M059J (cell line): ENCODE measurements around the gene NR1D1. TPM values are rescaled to one million over a fixed set of nuclear protein-coding genes. Genes with fewer than 3 reads are reported as not detected.
A peak's percentile ranks its signal among the peaks of the same experiment; 100 is the strongest.

Experiments
- DNase-seq: peaks from one replicate; pipeline ENCODE4 v3.0.0-alpha.2; 2012; ENCODE audit warnings: low read depth
- total RNA-seq: library from RNA; depleted of rRNA; stranded (reverse); fragments of >200 nt; shearing (Covaris generic); gene quantifications from 2 replicates; pipeline ENCODE4 v1.2.3, GENCODE V29; 2014

Gene NR1D1
- total RNA-seq, 1 experiment from 2014 or later = 5.7 TPM

- no peak for DNase-seq
Measured at GRCh38 chr17:40097087-40097486, 3.3 kb downstream of the NR1D1 start.

DNA sequence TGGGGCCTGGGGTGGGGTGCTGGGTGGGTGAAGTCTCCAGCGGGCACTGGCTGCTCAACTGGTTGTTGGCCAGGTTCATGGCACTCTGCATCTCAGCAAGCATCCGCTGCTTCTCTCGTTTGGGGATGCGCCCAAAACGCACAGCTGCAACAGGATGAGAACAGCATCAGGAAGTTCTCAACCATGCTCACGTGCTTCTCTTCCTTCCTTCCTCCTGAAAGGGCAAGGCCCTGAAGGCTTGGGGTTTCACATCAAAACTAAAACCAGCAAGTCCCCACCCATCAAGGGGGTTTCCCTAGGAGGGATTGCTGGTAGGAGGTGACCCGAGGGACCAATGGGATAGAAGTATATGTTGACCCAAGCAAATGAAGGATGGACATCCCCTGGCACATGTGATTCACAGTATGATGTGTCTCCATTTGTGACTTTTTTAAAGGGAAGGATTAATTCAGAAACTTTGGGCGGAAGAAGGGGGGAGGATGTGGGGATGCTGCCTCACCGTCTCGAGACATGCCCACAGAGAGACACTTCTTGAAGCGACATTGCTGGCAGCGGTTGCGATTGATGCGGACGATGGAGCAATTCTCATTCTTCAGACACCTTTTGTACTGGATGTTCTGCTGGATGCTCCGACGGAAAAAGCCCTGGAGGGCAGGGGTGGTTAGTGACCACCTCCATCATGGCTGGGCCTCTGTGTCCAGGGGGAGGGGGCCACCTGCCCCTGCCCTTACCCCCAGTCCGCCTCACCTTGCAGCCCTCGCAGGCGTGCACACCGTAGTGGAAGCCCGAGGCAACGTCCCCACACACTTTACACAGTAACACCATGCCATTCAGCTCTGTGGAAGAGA lies 4.2 kb downstream of the NR1D1 start:
- no peak for DNase-seq

DNA sequence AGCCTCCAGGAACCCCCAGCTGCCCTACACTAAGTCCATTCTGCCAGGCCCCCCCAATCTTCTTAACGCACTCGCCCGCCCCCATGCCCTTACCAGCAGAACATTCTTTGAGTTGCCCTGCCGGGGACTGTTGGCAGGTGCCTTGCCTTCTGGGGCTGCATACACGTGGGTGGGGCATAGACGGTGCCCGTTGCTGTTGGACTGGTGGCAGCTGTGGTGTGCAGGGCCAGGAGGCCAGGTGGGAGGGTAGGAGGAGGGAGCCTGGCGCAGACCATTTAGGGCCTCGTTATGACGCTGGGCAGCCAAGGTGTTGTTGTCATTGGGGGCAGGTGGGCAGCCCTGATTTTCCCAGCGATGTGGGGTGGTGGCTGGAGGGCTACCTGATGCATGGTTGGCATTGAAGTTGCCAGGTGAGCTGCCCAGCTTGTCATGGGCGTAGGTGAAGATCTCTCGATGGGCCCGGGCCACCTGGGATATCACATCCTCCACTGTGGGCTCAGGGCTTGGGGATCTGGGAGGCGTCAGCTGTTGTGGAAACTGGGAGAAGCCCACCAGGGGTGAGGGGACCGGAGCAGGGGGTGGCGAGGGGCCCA lies 4.9 kb downstream of the NR1D1 start:
- no peak for DNase-seq

DNA sequence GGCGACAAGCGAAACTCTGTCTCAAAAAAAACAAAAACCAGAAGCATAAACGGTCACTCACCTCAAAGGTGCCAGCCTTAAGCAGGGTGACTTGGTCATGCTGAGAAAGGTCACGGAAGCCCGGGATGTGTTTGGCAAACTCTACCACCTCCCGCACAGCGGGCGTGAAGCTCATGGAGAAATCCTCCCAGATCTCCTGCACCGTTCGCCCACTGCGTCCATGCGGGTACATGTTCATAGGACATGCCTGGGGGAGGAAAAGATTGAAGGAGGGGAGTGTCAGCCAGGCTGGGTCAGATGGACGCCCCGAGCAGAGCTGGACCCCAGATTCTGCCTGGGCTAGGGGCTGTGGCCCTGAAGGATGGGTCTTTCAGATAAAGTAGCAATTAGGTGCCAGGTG lies 5.5 kb downstream of the NR1D1 start:
- no peak for DNase-seq

- DNase-seq = no peak
Measured at GRCh38 chr17:40093580-40094201, 6.7 kb downstream of the NR1D1 start.

DNA sequence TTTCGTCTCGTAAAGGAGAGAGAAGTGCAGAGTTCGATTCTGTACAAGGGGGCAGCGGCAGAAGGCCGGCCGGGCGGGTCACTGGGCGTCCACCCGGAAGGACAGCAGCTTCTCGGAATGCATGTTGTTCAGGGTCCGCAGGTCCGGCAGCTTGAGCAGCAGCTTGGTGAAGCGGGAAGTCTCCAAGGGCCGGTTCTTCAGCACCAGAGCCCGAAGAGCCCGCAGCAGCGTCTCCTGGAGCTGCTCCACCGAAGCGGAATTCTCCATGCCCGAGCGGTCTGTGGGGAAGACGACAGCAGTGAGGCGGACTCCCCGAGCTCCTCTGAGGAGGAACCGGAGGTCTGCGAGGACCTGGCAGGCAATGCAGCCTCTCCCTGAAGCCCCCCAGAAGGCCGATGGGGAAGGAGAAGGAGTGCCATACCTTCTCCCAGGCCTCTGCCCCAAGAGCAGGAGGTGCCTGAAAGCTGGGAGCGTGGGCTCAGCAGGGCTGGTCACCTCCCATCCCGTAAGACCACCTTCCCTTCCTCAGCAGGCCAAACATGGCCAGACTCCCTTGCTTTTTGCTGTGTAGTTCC lies 7.3 kb downstream of the NR1D1 start:
- DNase-seq = no peak

DNA sequence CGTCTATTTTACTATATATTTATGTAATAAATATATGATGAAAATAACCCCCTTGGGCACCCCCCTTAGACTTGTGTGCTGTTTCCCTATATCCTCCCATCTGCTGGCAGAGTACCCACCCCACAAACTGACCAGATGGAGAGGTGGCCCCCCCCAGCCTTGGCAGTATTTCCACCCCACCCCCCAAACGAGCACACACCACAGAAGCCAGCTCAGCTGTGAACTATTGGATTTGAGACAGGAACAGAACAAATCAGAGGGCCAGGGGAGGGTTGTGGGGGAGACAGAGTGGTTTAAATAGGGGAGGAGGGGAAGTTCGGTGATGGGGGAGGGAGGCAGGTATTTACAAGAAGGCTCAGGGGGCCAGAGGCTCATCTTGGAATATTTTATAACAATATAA lies 7.8 kb downstream of the NR1D1 start:
- DNase-seq = no peak

DNA sequence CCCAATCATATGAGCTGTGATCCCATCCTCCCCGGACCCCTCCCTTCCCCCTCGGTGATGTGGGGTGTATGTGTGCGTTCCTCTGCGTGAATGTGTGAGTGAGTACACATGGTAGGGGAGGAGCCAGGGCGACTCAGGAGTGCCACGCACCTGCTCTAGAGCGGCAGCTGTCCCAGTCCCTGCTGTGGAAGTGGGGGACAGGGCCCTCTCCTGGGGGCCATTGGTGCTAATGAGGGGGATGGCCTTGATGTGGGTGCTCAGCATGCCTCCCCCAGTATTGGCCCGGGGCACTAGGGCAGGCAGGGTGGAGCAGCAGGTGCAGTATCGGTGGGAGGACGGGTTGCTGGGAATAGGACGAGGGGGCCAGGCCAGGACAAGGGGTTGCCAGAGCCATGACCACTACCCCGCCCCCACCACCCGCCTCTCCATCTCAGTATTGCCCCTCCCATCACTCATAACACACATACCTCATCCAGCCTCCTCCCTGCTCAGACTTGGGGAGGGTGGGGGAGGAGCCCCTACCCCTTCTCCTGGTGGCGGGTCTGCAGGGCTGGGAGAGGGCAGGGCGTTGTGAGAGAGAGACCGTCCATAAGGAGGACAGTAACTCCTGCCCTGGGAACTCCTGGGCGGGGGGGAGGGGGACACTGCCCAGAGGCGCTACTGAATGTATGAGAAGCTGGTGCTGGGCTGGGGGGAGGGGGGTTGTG lies 8.5 kb downstream of the NR1D1 start:
- peak; percentile 31 for DNase-seq

GRCh38 chr17:40090237-40091119 lies 9.9 kb downstream of the NR1D1 start:
- no peak for DNase-seq

- DNase-seq = no peak
Measured at GRCh38 chr17:40089077-40089895, 11.1 kb downstream of the NR1D1 start.

DNA sequence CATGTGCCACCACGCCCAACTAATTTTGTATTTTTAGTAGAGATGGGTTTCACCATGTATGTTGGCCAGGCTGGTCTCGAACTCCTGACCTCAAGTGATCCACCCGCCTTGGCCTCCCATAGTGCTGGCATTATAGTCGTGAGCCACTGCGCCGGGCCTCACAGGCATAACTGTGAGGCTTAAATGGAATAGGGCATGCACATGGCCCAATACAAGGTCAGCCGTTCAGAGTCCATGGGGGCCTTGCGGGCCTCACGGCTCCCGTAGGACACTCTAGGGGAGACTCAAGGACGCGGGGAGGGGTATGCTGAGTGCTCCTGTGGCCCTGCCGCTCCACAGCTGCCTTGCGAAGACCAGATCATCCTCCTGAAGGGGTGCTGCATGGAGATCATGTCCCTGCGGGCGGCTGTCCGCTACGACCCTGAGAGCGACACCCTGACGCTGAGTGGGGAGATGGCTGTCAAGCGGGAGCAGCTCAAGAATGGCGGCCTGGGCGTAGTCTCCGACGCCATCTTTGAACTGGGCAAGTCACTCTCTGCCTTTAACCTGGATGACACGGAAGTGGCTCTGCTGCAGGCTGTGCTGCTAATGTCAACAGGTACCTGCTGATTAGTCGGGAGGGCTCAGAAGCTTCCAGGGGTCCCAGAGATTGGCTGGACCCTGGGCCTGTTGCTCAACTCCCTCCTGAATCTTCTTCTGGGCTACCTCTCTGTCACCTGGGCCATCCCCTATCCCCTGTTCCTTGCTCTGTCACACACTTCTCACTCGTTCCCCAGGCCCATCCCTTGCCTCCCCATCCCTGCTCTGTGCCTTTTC lies 12.3 kb downstream of the NR1D1 start:
- DNase-seq = no peak

DNA sequence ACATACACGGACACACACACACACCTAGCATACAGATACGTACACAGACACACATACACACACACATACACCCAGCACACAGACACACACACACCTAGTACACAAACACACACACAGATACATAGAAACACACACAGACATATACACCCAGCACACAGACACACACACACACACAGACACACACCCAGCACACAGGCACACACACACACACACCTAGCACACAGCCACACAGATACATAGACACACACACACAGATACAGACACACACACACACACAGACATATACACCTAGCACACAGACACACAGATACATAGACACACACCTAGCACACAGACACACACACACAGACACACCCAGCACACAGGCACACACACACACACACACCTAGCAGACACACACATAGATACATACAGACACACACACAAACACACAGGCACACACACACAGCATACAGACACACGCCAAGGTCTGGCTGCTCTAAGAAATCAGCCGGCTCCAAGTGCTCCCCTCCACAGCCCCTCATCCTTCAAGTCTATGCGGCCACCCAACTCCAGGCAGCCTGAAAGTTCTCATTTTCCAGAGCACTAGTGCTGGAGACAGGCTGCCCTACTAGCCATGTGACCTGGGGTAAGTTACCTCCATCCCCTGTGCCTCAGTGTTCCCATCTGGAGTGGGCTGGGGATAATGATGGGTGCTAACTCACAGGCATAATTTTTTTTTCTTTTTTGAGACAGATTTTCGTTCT lies 13.2 kb downstream of the NR1D1 start:
- no peak for DNase-seq

DNA sequence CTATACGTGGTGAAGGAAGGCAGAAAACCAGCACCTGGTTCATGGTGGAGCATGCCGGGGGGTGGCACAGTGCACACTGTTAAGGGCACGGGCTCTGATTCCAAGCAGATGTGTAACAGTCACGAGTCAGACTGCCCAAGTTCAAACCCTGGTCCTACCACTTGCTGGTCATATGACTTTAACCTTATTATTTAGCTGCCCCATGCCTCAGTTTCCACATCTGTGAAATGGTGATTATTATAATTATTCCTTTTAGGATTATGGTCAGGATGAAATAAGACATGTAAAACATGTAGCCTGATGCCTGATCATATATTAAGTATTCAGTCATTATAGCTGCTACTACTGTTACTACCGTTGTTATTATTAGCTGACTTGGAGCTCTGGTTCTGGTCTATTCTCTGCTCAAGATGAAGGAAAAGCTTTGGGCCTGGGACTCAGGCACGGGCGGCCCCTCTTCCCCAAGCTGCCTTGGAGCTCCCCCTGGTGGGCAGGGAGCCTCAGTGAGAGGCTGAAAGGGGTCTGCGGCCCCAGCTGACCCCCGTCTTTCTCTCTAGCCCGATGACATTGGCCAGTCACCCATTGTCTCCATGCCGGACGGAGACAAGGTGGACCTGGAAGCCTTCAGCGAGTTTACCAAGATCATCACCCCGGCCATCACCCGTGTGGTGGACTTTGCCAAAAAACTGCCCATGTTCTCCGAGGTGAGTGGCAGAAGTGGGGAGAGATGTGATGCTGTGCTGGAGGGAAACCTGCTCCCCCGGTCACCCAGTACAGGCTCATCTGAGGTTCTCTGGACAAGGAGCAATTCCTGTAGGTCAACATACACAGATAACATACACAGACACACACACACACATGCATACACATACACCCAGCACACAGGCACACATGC lies 14.0 kb downstream of the NR1D1 start:
- DNase-seq = peak; percentile 37

DNA sequence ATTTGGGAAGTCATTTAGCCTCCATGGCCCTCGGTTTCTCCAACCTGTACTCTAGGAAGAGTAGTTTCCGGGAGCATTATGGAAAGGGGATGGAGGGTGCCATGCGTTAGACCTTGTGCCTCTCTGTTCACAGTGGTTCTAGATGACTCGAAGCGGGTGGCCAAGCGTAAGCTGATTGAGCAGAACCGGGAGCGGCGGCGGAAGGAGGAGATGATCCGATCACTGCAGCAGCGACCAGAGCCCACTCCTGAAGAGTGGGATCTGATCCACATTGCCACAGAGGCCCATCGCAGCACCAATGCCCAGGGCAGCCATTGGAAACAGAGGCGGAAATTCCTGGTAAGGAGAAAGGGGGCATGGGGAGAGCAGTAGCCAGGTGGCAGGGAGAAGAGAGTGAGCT lies 15.9 kb downstream of the NR1D1 start:
- no peak for DNase-seq

DNA sequence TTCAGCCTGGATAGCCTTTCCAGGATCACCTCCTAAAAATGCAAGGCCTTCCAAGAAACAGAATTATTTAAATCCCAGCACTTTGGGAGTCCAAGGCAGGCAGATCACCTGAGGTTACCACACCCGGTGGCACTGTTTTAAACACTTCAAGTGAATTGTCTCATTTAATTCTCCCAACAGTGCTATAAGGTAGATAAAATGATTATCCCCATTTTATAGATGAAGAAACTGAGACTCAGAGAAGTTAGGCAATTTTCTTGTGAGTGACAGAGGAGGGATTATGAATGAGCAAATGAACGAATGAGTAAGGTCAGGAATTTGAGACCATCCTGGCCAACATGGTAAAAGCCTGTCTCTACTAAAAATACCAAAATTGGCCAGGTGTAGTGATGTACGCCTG lies 20.8 kb downstream of the NR1D1 start:
- DNase-seq = no peak

DNA sequence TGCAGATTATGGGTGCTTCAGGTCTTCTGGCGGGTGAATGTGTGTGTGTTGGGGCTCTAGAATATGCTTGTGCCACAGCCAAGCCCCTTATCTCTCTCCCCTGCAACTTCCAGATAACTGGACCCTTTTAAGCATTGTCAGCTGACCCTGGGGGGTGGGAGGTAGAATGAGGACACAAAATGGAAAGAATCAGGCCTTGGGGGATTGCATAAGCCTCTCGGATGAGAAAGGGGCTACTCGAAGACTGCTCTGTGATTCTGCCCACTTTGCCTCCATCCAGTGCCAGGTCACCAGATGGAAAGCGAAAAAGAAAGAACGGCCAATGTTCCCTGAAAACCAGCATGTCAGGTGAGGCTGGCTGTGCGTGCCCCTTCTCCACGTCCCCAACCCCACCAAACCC lies 23.8 kb downstream of the NR1D1 start:
- no peak for DNase-seq

GRCh38 chr17:40075942-40076498 lies 24.4 kb downstream of the NR1D1 start:
- DNase-seq = no peak
